Iris pigment epithelial cell (primary cell): Measurements from ENCODE around the gene KLF5.
A peak's percentile ranks its signal among the peaks of the same experiment; 100 is the strongest.
"Not testable (repeated sequence)": the region's sequence is repeated elsewhere in the genome, so short reads cannot be mapped to it uniquely, and the experiment has no call there.

Source experiments
- DNase-seq: peaks from one replicate; pipeline ENCODE4 v3.0.0-alpha.2; 2011; ENCODE audit warnings: low read depth

The KLF5 gene

DNA sequence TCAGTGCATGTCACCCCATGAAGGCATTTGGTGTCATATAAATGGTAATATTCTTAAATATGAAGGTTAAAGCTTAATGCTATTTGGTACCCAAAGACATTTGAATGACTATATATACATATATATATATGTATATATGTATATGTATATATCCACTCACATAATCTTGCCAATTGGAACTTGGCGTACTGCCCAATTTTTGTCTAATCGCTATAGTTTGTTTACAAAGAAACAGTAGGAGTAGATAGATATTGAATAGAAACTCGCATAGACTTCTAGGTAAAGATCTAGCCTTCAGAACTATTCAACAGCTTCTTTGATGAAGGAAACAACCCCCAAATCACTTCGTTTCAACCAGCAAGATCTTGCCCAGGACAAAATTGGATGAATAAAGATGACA lies 24.1 kb downstream of the KLF5 start:
- DNase-seq = no peak

DNA sequence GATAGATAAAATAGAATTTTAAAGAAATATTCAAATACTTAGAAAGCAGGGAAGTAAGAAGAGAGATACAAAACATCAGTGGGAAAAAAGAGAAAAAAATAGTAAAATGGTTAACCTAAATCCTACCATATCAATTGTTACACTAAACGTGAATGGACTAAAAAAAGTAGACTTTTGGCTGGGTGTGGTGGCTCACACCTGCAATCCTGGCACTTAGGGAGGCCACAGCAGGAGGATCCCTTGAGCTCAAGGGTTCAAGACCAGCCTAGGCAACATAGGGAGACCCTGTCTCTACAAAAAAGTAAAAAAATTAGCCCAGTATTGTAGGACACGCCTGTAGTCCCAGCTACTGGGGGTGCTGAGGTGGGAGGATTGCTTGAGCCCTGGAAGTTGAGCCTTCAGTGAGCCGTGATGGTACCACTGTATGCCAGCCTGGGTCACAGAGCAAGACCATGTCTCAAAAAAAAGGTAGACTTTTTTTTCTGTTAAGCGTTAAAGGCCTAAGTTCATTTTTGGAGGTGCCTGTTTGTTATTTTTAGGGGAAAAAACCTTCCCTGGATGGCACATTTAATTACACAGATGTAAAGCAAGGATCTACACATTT lies 29.6 kb downstream of the KLF5 start:
- no peak for DNase-seq

DNA sequence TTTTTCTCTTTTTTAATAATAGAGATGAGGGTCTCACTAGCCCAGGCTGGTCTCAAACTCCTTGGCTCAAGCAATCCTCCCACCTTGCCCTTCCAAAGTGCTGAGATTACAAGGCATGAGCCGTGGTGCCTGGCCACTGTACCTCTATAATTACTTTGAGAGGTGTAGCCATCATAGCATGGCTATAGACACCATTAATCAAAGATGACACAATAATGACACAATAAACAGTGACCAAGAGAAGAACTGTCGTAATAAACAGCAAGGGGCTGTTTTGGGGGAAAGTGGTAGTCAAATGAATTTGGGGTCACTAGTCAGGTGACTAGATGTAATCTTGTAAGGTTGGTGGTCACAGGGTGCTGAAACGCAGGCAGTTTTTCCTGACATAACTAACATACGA lies 30.4 kb downstream of the KLF5 start:
- DNase-seq = no peak

DNA sequence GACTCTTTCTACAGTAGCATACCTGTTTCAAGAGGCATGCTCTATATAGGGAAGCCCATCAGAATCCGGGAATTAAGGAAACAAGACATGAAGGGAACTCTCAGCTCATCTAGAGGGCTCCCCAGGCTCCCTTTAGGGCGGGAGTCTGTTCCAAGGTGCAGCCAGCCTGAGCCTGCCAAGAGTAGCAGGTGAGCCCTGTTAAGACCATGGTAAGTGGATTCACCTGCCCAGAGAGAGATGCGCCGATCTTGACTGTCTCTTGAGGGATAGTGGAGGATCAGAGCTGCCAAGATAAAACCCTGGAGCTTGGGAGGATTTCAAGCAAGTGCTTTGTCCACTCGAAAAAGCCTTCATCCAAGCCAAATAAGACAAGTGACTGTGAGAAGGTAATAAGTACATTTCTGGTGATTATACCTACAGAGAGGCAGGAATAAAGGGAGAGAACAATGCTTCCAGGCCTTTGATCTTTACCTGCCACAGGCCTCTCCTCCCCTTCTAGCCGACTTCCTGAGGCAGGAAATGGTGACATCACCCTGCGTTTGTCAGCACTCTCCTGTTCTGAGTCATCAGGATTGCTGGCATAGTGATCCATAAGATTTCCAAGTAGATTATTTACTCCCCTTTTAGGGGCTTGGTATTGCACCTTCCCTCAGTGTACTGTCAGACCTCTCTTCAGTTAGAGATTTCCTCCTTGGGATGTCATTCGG lies 31.5 kb downstream of the KLF5 start:
- DNase-seq = peak; percentile 87

DNA sequence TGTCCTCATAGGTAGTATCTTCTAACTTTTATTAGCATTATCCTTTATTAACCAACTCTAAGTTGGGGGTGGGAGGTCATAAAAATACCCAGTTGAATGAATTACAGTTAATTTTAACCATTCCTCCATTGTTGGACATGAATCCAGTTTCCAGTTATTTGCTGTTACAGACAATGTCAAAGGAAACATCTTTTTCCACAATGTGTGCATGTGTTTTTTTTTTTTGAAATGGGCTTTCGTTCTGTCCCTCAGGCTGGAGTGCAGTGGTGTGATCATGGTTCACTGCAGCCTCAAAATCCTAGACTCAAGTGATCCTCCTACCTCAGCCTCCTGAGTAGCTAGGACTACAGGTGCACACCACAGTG lies 32.0 kb downstream of the KLF5 start:
- DNase-seq = no peak

DNA sequence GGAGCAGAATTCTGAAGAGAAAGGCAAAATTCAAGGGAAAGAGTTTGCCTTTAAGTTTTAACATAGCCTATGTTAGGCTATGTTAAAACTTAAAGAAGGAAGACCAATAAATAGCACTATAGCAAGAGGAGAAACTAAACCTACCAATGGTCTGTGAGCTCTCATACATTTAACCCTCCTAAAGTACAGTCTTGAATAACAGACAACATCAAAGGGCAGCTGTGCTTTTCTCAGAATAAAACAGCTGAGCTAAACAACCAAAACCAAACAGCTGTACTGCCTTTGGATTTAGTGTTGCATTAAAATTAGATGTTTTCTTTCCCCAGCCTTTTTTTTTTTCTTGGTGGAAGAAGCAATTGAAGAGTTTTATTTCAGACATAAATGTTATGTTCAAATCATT lies 34.0 kb downstream of the KLF5 start:
- DNase-seq = no peak

DNA sequence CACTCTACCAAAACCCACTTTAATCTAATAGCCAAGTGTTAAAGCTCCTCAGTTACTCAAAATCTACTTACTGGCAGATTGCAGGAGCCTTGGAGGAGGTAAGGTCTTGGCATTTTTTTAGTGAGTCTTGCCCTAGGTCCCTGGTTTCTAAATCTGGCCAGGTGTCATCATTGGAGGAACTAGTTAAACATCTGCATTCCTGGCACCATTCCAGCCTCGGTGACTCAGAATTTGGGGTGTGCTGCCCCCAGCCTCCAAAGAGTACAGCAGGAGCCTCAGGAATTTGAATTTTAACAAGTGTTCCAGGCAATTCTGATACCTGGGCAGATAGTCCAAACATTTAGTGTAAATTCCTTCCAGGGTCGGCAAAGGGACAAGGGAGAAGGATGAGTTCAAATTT lies 37.4 kb downstream of the KLF5 start:
- DNase-seq = no peak

DNA sequence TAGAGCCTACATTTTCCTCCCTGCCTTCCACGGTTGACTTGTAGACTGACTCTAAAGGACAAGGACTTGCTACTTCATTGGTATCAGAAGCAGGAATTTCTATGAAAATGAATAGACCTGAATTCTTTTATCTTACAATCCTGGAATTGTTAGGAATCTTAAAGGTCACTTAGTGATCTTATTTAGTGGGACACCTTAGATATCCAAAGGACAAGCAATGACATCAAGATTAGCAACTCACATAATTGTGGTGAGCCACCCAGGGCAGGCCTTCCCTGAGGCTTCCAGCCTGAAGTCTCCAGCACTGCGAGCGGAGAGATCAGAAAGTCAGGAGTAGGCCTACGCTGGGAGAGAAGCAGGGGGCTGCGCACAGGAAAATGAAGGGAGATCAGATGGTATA lies 37.8 kb downstream of the KLF5 start:
- DNase-seq = no peak

DNA sequence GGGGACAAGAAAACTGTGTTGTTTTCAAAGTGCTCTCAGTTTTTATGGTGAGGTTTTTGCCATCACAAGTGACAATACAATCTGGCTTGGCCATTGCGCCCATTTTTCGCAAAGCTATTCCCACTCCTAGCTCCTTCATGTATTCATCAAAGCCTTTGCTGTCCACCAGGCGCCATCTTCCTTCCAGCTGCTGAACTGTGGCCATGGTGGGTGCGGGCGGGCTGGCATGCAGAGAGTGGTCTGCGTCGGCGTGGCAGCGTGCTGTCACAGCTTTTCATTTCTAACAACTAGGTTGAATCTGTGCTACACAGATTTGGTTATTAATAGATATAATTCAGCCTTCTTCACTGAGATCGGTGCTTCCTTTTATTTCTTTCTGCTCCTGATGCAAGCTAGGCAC lies 42.0 kb downstream of the KLF5 start:
- not testable (repeated sequence) for DNase-seq

DNA sequence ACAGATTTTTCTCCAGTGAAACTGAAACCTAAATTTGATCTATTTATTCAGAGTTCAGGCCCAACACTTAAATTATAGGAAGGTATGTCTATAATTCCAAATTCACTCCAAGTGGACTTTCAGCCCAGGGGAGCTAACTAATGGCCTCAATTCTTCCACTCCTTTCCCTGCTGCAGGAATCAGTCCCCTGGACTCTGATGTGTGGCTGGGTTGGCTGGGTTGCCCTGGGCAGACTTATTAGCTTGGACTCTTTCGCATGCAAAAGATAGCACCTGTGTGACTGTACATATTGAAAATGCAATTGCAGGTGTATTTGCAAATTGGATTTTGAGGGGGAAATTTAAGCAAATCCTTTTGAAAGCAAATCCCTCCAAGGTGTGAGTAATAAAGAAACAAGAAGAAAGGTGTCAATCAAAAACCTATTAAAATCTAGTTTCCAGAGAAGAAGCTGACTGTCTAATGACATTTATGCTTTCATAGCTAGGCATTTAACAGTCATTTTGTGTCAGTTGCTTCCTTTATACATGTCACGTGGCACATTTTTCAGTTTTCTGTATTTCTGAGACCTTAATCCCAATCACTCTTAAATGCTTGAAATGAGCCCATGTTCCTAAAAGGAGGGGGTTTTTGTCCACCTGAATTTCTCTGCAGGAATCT lies 42.7 kb downstream of the KLF5 start:
- no peak for DNase-seq

DNA sequence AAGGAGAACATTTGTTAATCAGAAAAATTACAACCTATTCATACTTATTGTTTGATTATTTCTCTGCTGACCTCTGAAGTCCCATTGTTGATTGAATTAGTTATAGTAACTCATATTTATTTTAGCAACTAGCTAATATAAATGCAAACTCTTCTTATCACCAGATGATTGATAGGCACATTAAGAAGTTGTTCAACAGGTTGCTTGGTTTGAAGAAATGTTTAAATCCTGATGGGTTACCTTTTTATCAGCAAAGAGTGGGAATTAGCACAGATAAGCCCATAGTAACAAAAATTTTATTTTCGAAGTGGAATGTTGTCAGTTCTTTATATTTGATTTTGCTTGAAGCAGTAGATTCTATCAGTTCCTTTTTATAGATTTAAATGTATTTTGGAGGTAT lies 44.4 kb downstream of the KLF5 start:
- no peak for DNase-seq

DNA sequence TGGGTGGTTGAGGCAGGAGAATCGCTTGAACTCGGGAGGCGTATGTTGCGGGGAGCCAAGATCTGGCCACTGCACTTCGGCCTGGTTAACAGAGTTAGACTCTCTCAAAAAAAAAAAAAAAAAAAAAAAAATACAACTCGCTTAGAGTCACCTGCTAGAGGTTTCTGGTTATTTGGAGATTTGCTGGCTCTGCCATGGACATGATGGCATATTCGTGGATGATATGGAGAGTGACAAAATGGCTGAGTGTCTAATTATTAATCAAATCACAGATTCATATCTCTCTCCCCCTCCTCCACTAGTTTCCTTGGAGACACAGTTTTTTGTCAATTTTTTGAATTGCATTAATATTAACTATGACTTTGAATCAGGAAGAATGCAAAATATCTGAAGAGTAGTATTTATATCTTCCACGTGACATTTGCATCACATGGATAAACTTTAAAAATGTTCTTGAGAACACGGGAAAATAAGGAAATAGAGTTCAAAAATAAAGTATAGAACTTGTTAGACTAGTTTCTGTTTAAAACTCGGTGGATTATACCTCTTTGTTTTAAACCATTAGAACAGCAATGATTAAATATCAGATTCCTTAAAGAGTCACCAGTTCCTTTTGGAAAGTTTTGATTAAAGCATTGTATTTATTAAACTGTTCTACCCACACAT lies 47.8 kb downstream of the KLF5 start:
- DNase-seq = no peak

DNA sequence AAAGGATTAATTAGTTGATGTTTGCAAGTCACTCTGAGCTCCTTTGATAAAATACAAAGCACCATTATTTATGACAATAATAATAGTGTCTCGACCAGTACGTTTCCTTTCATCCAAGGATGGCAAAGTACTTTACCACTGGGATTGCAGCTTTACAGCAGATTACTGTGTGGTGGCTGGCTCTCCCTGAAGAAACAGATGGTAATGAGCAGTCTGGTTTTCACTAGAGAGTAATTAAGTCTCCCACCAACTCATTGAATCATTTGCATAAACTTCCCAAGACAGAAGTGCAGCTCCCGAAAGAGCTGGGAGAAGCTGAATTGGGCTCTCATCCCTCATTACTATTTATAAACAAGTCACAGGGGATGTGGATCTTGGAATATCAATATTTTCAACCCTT lies 48.7 kb downstream of the KLF5 start:
- DNase-seq = no peak

DNA sequence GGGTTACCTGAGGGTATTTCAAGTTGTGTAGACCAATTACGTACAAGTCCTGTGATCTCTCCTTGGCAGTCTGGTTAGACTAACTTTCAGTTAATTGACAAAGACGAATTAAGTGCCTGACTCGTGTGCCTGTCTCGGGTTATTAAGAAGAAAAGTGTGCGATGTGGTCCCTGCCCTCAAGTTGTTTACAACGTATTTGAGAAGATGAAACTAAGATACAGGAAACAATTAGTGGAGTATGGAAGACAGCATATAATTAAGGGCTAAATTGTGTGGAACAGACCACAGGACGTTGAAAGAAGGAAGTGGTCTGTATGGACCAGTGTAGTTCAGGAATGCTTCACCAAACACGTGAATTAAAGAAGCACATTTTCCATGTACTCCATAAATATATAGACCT lies 49.2 kb downstream of the KLF5 start:
- no peak for DNase-seq

DNA sequence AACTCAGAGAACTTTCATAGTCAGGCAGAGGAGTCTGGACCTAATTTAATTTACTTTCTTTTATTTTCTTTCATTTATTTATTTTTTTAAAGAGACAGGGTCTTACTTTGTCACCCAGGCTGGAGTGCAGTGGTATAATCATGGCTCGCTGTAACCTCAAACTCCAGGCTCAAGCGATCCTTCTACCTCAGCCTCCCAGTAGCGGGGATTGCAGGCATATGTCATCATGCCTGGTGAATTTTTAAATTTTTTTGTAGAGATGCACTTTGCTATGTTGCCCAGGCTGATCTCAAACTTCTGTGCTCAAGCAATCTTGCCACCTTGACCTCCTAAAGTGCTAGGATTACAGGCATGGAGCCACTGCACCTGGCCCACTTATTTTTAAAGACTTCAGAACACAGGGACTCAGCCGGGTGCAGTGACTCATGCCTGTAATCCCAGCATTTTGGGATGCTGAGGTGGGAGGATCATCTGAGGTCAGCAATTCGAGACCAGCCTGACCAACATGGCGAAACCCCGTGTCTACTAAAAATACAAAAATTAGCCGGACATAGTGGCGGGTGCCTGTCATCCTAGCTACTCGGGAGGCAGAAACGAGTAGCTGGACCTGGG lies 50.6 kb downstream of the KLF5 start:
- DNase-seq = no peak

DNA sequence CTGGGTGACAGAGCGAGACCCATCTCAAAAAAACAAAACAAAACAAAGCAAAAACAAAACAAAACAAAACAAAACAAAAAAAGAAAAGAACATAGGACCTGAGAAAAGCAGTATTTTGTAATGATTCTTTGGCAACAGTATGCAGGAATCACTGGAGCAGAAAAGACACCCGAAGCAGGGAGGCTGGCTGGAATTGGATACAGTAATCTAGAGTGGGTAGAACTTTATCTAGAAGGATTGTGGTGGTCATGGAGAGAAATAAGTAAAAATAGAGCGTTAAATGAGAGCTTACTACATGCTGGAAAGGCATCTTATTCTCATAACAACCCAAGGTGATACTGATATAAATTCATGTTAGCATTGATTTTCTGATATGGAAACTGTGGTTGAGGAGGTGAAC lies 51.2 kb downstream of the KLF5 start:
- no peak for DNase-seq

DNA sequence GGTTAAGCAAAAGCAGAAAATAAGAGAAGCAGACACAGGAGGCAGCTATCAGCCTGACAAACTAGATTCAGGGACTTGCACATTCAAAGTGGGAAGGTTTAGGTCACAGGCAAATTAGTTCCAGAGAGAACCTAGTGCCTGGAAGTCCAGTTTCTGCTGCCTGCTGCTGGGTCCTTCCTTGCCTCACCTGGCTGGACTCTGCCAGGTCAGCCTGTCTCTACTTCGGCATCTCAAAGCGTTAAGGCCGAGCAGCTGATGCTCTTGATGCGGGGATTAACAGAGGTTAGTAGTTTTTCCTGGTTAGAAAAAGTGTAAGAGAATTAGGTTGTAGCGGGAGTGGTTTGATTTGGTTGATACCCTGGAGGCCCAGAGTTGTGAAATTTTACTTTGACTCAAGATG lies 52.0 kb downstream of the KLF5 start:
- DNase-seq = no peak

DNA sequence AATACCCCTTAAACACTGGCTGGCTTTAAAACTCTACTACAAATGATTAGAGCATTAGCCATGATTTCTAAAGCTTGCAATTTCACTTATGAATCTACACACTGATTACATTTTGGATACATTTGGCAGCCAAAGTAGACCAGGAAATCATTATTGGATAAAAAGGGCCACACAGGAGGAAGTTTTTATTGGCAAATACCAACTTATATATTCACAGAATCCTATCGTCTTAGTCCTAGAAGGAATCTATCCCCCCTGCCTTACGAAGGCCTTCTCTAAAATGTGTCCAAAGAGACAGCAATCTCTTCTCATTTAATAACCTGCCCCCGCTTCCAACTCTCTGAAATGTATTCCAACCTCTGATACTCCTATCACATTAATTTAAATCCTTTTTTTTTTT lies 52.5 kb downstream of the KLF5 start:
- DNase-seq = no peak

DNA sequence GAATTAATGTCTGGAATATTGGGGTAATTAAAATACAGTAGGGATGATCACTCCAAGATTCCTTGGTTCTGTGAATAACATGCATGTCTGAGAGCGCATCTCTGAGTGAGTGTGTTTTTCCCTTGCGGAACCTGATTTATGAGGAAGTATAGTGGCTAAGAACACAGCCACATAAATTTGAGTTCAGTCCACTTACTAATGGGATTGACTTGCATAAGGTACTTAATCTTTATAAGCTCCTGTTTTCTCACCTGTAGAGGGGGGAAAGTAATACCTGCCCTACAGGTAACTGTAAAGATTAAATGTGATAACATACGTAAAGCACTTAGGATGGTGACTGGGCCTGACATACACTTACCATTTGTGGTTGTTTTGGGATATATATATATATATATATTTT lies 60.8 kb downstream of the KLF5 start:
- DNase-seq = no peak
